HG02852 (cell line): ENCODE measurements around the gene IL22RA2.

Source experiments
- ATAC-seq: cut with Tn5 transposase; IDR thresholded peaks from one replicate; pipeline ENCODE4 v1.9.1; 2021; ENCODE audit warnings: mild to moderate bottlenecking, moderate library complexity; ENCODE audit not compliant: unreplicated experiment

The IL22RA2 gene

DNA sequence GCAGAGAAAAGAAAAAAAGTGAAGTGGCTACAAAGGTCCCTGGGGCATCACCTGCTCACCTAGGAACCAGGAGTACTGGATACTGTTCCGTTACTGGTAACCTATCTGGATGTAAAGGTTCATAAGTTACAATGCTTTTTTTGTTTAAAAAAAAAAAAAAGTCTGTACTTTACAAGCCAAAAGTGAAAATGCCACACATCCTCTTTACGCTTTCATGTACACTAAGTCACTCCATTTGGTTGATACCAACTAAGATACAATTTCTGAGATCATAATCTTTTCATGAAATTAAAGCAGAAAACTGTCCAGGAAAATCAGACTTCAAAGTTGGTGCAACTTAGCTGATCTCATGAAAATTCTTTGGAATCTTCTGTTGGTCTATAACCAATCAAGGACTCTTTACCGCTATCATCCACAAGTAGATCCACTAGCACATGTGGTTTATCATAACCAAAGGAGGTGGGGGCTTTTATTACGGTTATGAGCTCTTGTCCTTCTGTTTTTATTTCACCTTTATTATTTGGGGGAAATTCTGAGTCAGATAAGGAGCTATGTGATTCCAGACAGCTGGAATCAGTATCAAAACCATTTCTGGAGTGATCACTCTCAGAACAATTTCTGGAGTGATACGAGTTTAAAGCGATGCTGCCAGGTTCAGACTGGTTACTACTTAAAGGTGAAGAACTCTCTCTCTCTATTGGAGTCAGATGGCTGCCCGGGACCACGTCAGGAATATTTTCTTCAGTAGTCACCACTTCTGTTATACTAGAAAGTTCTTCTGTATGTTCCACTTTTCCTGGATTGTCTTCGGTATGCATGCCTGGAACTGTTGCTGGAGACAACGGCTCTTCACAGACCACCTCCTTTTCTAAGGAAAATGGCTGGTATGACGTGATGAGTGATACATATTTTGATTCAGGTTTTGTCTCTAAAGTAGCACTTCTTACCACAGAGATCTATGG, 24.5 kb upstream of the IL22RA2 start:
- ATAC-seq, result no peak

DNA sequence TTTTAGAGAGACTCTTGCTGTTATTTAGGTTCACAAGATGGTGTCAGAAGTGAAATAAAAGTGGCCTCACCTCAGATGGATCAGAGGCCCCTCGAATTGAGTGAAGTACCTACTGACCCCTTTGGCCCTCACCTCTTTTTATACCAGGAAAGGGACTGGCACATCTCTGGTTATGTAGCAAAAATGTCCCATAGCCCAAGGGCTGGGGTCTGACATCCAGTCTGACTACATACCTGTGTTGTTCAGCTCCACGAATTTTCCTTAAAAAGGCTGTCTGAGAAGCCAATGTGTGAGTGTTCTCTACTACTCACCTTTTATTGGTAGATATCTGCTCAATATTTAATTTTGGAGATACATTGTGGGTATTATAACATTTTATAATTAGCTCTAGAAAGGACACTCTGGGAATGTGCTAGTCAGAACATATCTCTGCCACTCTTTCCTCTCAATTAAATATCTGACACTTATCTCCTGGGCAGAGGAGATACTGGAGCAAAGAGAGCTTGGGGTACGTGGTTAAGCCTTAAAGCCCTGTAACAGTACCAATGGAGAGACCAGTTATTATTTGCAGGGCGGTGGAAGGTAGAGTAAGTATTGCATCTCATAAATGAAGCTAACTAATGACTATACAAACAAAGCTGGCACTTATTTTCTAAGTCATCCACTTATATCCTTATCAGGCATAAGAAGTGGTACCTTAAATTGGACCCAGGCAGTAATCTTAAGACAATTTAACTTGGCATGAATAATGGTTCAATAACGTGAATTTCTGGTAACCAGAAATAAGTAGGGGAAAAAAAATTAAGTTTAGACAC, 20.0 kb upstream of the IL22RA2 start:
- ATAC-seq, result no peak

DNA sequence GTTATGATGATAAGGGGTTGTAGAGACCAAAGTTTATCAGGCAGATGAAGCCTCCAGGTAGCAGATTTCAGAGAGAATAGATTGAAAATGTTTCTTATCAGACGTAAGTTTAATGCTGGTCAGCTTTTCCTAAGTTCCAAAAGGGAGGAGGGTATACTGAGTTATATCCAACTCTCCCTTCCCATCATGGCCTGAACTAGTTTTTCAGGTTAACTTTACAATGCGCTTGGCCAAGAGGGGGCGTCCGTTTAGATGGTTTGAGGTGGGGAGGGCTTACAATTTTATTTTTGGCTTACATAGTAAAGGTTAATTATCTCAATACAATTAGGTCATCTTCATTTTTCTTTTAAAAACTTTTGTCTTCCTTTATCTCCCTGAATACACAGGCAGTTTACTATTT, 19.4 kb upstream of the IL22RA2 start:
- no peak for ATAC-seq

DNA sequence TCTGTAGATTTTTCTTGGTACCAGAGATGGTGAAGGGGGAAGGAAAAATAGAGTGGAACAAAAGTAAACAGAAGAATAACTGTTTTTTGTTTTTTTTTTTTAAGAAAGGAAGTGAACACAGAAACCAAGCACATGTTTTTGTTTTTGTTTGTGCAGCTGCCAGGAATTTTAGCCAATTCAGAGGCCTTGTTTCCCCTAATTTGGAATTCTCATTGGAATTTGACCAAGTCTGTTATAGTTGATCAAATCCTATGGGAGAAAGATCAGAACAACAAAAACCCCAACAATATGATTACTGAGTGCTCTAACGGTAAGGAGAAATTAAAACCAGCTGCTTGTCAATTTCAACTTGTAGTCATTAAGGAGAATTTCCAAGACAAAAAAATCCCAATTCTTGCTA, 18.2 kb upstream of the IL22RA2 start:
- no peak for ATAC-seq

DNA sequence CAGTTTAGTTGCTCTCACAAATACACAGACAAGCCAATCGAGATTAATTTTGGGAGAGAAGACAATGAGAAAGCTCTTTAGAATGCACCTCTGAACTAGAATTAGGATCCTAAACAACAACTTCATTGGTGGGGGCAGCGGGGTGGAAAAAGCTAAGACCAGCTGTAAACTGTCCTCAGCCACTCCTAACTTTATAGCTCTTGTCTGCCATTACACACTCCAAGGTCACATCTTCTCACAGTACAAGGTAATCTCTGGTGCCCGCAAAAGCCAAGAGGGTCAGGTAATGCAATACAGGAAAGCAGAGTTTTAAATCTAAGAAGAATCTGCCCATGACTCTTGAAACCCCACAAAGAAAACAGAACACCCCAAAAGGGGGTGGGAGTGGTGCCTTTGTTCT, 17.8 kb upstream of the IL22RA2 start:
- no peak for ATAC-seq

DNA sequence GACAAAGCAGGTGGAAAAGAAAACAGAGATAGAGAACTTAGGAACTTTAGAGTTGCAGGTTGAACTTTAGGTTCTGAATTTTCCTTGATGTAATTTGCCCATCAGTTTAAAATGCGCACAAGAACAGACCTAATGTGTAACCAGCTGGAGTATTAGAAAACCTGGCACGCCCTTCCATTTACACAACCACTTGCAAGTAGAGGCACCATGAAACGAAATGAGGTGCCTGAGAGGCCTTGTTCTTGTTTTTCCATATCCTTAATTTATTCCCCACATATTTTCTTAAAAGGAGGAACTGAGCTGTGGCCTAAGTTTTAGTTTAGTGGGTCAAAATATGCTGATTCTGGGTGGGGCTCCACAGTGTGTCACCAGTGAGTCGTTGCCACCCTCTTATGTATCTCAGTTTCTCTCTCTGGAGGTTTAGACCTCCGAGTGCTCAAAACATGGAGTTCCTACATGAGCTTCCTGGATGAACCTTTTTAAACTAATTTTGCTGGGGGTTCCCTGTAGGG, 17.2 kb upstream of the IL22RA2 start:
- no peak for ATAC-seq

DNA sequence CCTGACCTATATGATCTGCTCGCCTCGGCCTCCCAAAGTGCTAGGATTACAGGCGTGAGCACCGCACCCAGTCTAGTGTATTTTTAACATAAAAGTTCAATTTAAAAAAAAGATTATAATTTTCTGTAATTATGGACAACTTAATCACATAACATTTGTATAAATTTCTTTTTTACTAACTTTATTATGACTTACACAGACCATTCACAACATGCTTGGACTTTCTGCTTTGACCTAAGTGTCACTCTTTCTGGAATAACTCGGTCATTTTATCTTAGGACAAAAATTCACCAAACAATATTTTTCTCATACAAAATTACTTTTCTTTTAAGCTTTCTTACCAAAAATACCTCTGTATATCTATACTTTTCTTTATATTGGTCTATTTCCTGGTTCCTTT, 15.4 kb upstream of the IL22RA2 start:
- no peak for ATAC-seq

DNA sequence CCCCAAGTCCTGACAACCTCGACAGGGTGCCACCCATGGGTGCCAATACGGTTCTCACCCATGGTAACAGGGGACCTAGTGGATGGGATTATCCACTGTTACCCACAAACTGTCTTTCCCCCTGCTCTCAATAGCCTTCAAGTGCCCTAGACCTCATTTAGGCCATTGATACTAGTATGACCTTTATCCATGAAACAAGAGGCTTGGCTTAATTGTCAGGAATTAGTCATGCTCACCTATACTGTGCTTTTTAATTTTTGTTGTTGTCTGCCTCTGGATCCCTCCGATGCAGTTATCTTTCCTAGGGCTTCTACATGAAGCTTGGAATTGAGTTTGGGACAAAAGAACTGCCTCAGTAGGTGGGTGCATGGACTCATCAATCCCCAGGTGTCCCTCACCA, 11.8 kb upstream of the IL22RA2 start:
- ATAC-seq, result no peak

DNA sequence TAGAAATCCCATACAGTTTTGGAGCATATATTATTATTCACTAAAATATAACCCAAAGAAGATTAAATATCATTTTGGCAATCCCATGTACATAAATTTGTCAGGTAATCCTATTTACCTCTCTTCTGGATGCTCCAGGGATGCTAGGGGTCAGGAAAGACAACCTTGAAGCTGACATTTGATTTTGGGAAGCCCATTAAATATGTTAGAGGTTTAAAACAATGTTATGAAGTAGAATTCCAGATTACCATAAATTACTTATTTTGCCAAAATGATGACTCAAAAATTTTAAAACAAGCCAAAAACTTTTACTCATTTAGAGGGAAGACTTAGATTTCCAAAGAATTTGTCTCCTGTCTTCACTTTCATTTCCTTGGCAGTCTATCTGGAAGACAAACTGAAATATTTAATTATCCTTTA, 9.2 kb upstream of the IL22RA2 start:
- no peak for ATAC-seq

DNA sequence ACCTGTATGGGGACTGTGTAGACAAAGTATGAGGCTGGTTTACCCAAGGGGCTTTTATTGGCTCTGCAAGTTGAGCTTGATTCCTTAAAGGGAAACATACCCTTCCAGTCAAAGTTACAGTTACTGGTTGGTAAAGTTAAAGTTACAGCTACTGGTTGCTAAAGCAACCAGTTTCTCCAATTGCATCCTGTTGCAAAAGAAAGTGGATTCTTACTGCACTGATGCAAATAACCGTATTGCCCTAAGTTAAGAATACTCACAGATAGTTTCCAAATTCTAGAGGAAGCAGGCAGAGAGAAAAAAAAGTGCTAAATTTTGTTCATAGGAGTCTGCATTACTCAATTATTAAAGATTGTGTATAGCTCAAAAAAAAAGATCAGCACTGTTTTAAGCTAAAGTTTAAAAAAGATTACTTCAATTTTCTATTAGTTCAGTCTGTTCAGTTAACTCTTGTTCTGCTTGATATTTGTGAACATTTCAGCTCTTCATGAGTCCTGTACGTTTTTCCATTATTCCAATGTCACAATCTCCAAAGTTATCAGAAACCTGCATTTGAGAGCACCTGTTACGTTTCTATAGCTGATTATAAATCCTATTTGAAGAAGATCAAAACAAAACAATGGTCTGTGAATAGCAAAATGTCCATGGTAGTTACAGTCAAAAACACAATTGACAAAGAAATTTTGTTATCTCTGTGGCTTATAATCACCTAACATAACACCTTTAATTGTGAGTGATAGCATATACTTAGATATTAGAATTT, 8.6 kb upstream of the IL22RA2 start:
- ATAC-seq, result no peak

DNA sequence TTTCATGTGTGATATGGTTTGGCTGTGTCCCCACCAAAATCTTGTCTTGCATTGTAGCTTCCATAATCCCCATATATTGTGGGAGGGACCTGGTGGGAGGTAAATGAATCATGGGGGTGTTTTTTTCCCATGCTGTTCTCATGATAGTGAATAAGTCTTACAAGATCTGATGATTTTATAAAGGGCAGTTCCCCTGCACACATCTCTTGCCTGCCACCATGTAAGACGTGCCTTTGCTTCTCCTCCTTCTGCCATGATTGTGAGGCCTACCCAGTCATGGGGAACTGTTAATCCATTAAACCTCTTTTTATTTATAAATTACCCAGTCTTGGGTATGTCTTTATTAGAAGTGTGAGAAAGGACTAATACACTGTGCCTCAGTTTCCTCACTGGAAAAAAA, 4.2 kb upstream of the IL22RA2 start:
- ATAC-seq, result no peak

DNA sequence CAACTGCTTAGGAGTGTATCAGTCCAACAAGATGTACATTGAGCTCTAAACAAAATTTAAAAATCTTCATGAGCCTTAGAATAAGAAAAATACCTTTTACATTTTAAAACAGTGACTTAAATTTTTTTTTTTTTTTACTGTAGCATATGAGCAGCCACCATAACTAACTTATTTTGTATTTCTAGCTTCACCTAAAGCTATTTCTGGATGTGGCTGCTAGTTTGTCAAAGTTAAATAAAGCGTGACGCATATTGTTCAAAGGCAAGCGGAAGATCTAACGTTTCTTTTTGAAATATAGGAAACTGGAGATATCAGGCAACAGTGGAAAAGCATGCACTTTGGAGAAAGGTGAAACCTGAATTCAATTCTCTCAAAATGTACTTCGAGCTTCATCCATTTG, 3.3 kb upstream of the IL22RA2 start:
- ATAC-seq, result no peak

DNA sequence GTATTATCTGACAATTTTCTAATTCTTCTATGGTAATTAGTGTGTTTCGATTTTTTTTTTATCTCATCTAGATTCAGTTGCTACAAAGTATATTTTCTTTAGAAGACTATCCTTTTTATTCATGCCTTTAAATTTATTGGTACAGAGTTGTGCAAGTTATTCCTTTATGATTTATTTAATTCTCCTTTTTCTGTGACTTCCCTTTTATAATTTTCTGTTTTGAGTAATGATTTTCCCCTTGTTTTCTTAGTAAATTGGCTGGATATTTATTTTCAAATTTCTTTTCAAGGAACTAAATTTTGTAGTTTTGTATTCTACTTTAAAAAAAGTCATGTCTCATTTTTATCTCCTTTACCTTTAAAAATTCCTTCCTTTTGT, 2.4 kb upstream of the IL22RA2 start:
- no peak for ATAC-seq

DNA sequence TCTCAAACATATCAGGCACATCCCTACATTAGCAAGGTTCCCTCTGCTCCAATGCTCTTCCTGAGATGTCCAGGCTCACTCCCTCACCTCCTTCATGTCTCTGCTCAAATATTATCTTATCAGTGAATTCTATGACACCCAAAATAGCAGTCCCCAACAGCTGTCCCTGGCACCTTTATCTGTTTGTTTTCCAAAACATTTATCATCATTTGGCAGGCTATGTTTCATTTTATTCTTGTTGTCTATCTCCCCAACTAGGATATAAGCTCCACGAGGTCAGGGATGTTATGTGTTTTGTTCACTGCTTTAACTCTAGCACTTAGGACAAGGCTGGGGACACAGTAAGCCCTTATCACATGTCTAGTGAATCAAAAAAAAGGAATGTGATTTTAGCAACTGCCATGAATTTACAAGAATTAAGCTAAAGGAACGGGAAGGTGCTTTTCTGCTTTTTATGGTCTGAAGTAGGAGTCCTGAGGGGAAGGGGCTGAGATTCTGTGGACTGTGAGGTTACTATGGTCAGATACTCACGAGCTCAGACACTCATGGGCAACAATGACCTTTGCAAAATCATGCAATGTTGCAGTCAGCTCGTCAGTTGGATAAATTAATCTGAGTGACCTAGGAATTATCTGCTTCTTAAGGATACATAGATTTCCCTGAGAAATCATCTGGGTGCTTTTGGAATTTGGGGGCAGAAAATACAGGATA, 1.9 kb upstream of the IL22RA2 start:
- ATAC-seq, result no peak

DNA sequence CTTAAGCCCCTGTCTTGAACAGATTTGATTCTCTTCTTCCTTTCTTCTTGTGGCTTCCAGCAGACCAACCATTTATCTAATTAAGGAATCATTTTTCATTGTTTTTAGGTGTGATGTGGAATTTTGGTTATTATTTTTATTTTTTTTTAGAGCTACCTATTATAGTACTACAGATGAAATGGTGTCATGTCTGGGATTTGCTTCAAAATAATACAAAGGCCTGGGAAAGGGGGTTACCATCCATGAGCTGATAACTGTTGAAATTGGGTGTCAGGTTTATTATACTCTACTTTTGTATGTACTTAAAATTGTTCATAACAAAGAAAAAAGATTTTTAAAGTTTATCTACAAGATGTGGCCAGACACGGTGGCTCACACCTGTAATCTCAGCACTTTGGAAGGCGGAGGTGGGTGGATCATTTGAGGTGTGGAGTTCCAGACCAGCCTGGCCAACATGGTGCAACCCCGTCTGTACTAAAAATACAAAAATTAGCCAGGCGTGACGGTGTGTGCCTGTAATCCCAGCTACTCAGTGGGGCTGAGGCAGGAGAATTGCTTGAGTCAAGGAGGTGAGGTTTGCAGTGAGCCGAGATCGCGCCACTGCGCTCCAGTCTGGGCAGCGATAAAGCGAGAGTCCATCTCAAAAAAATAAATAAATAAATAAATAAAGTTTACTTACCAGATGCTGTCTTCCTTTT, 561 bp downstream of the IL22RA2 start:
- no peak for ATAC-seq

DNA sequence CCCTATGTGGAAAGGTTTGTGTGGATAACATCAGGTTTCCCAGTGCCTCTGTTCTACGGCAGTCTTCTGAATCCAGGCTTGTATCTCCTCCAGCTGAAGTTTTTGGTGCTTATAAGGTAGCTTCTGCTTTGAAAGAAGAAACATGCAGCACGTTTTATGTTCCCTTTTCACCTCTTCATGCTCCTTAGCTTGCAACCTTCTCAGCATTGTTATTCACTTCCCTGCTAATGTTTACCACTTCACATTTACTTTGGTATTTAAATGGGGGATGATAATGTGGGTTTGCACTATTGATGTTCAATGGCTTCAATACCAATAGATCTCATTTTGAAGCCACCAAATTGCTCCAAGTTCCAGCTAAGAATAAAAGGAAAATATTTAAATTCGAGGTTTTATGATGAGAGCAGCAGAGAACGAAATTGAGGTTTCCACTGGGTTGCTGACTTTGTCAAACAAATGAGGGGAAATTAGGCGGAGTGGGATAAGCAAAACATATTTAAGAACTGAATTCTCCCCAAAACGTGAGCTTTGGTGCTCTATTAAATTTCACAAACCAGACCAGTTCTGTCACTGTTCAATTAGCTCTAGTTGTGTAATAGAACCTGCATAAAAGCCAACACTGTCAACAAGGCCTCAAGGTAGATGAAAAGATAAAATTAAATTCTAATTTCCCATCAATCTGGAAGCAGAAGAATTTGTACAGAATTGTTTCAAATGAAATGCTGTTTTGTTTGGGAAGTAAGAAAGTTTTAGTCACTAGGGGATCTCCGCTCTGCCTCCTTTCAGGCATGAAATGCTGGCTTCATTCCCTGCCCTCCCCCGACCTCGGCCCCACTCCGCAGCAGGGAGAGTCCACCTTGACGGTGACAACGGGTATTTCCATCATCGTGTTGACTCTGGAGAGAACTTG, 1.4 kb downstream of the IL22RA2 start:
- peak; percentile 42 for ATAC-seq

DNA sequence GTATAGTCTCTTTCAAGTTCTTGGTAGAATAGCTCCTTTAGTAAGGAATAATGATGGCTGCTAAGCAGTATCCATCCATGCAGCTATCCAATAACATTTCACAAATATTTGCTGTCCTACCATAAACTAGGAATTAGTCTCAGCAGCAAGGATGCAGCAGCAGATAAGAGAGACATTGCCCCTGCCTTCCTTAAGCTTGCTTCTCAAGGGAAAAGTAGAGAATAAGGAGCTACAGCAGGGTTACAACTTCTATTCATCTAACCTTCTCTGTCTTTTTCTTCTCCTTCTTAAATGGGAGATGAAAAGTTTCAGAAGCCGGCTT, 2.4 kb downstream of the IL22RA2 start:
- ATAC-seq, result no peak

DNA sequence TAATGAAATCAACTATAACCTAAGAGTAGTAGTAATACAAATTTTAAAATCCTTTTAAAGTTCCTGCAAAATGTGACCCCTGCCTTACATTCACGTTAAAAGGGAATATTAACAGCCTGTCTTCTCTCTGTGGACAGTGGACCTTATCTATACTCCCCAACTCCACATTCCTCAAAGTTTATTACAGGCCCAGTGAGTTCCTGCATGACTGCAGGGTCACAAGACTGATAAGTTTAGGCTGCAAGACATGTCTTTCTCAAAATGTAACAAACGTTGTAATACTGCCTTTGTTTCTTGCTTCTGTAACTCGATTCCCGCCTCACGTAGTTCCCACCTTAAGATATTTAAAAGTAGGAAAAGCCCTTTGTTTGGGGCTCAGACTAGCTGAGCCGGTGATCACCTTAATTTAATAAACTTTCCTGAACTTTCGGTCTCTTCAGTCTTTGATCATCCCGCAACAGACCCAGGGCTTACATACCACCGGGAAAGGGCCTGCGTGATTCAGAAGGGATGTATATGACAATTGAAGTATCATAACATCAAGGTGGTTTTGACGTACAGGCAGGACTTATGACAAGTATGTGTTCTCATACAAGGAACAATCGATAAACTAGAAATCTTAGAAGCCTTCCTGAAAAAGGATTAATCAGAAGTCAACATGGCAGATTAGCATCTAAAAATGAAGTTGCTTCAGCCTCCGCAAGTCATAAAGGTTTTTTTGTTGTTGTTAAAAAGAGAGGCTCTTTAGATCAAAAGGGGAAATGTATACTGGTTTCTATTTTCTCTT, 3.0 kb downstream of the IL22RA2 start:
- no peak for ATAC-seq
